Memory B cell (primary cell): ENCODE data around the gene CGREF1.
A peak's percentile ranks its signal among the peaks of the same experiment; 100 is the strongest.

ENCODE experiments used
- ATAC-seq: fragments of 150-1000 bp; cut with Tn5 transposase; 2 replicates; pipeline ENCODE4 v1.10.0; 2021; ENCODE audit warnings: low read depth, mild to moderate bottlenecking, moderate library complexity
- DNase-seq, 2 donors: peaks; one replicate each; pipeline ENCODE4 v3.0.0; 2022; ENCODE audit warnings: low spot score in 2 of 2
- H3K27ac Mint-ChIP-seq: one replicate; pipeline ENCODE4 v1.8.0; 2022; ENCODE audit warnings: mild to moderate bottlenecking, moderate library complexity, mixed read lengths
- H3K27me3 Mint-ChIP-seq: one replicate; pipeline ENCODE4 v1.8.0; 2022; ENCODE audit warnings: mixed read lengths
- H3K36me3 Mint-ChIP-seq: one replicate; pipeline ENCODE4 v1.8.0; 2022; ENCODE audit warnings: mild to moderate bottlenecking, mixed read lengths
- H3K4me1 Mint-ChIP-seq: one replicate; pipeline ENCODE4 v1.8.0; 2022; ENCODE audit warnings: mixed read lengths
- H3K4me3 Mint-ChIP-seq: one replicate; pipeline ENCODE4 v1.8.0; 2022; ENCODE audit warnings: mild to moderate bottlenecking, moderate library complexity, mixed read lengths
- H3K9me3 Mint-ChIP-seq: one replicate; pipeline ENCODE4 v1.8.0; 2022; ENCODE audit warnings: mixed read lengths

Gene CGREF1

DNA sequence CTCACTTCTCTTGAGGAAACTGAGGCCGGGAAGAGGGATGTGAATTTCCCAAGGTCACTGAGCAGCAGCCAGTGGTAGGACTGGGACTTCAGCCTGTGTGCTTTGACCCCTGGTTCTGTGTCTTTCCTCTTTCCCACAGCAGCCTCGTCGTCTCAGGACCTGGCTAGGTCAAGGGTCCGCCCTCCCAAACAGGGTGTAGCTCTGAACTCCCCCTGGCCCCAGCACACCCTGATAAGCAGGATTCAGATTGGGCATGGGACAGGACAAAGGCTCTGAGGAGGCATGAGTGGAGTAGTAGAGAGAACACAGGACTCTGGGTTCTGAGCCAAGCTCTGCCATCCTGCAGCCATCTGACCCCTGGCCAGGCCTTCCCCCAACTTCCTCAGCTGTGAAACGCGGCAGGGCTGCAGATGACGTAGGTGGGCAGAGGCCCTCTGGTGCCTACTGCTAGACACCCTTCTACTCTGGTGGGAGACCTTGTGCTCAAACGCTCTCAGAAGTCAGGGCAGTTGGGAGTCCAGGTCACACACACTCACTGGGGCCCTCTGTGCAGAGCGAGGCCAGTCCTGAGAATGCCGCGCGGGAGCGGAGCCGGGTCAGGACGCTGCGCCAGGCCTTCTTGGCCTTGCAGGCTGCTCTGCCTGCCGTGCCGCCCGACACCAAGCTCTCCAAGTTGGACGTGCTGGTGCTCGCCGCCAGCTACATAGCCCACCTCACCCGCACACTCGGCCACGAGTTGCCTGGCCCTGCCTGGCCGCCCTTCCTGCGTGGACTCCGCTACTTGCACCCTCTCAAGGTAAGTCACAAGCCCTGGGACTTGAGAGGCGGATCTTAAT lies 30.9 kb upstream of the CGREF1 start:
- ATAC-seq, result no peak
- Mint-ChIP-seq H3K27me3 (peaks cover 13% of the 10 kb centered on the region), H3K9me3 (no peaks in the 10 kb centered on the region), H3K4me3 (no peak overlapping the region), H3K36me3 (peaks cover 2% of the 10 kb centered on the region), H3K27ac (no peak overlapping the region), H3K4me1 (peaks cover 2% of the 10 kb centered on the region)
- no peak for DNase-seq

DNA sequence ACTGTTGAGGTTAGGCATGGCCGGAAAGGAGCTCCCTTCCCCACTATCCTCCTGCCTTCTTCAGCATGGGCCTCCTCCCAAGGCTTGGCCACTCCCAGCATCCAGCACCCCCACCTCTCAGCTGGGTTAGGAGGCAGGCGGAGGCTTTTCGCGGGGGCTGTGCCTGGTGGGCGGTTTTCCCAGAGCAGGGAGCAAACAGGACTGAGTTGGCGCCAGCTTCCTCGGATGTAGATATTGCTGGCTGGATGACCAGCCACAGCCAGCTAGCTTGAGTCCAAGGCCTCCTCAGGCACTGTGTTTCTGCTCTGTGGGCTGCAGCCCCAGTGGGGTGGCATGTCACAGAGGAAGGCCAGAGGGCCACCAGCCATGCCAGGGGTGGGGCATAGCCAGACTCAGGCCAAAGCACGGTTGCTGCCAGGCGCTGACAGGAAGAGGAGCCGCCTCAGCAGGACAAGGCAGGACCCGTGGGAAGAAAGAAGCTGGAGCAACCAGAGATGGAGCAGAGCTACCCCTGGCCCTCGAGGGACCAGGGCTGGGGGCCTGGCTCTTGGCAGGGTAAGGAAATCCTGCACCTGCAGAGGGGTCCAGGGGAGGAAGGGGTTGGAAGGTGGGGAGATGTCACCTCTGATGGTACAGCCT lies 30.0 kb upstream of the CGREF1 start, which contains the start of gene TCF23:
Gene TCF23, plus strand, starts transcription at position 204 of the 639 bp plus-strand sequence. Its CDS starts 130 bp downstream, at position 334.
- no peaks in the 10 kb centered on the region for H3K9me3 Mint-ChIP-seq
- no peak within 1 kb of the TSS for H3K4me3 Mint-ChIP-seq
- H3K27me3 Mint-ChIP-seq, result peaks cover 10% of the 10 kb centered on the region
- no peak within 1 kb of the TSS for H3K27ac Mint-ChIP-seq
- ATAC-seq (no peak), DNase-seq (no peak)
- peaks cover 2% of the 10 kb centered on the region for H3K4me1 Mint-ChIP-seq
- peaks cover 2% of the 10 kb centered on the region for H3K36me3 Mint-ChIP-seq

DNA sequence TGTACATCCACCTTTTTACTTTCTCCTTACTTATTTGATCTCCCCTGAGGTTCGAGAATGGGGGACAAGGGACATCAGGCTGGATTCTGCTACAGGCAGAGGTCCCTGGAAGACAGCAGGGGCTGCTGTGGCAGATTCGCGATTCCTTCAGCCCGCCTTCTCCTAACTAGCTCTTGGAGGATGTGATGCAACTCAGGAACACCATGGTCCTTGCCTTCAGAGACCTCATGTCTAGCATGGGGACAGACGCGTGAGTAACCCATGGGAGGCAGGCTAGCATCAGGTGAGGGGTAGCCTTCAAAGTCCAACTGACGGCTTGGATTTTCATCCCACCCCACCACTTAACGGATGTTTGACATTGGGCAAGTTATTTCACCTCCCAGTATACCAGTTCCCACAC lies 29.0 kb upstream of the CGREF1 start:
- Mint-ChIP-seq H3K27me3 (peaks cover 11% of the 10 kb centered on the region), H3K27ac (no peak overlapping the region), H3K36me3 (peaks cover 2% of the 10 kb centered on the region), H3K9me3 (no peaks in the 10 kb centered on the region), H3K4me3 (no peak overlapping the region), H3K4me1 (peaks cover 2% of the 10 kb centered on the region)
- DNase-seq (no peak), ATAC-seq (no peak)

DNA sequence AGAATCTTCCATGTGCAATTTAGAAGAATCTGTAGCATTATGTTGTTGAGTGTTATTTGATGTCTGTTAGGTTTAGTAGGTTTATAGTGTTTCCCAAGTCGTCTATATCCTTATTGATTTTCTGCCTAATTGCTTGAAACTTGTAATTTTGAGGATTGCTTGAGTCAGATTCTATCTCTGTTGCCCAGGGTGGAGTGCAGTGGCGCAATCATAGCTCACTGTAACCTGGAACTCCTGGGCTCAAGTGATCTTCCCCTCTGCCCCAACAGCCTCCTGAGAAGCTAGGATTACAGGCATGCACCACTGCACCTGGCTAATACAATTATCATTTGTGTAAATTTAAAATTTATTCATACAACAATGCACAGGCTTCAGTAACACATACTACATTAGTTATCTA lies 26.8 kb upstream of the CGREF1 start:
- Mint-ChIP-seq H3K4me3 (no peak overlapping the region), H3K9me3 (no peaks in the 10 kb centered on the region), H3K27me3 (peaks cover 11% of the 10 kb centered on the region), H3K36me3 (peaks cover 2% of the 10 kb centered on the region), H3K4me1 (peaks cover 2% of the 10 kb centered on the region), H3K27ac (no peak overlapping the region)
- DNase-seq (no peak), ATAC-seq (no peak)

DNA sequence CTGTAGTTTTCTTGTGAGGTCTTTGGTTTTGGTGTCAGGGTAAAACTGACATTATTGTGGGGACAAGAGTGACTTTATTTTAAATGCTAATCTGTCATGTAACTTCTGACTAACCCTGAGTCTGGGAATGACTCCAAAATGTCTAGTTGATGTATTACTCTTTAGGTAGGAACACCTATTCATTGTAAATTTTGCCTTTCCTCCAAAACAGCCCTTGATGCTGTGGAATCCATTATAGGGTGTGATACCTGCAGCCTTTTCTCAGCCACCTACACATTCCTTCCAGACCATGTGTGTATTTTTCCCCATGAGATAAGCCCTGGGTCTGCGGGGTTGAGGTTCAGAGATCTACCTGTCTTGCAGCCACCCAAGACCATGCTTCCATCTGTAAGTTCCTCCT lies 24.4 kb upstream of the CGREF1 start:
- no peak overlapping the region for H3K27ac Mint-ChIP-seq
- ATAC-seq (no peak), DNase-seq (no peak)
- no peaks in the 10 kb centered on the region for H3K9me3 Mint-ChIP-seq
- H3K27me3 Mint-ChIP-seq, result peaks cover 9% of the 10 kb centered on the region
- peaks cover 2% of the 10 kb centered on the region for H3K36me3 Mint-ChIP-seq
- peaks cover 2% of the 10 kb centered on the region for H3K4me1 Mint-ChIP-seq
- no peak overlapping the region for H3K4me3 Mint-ChIP-seq

DNA sequence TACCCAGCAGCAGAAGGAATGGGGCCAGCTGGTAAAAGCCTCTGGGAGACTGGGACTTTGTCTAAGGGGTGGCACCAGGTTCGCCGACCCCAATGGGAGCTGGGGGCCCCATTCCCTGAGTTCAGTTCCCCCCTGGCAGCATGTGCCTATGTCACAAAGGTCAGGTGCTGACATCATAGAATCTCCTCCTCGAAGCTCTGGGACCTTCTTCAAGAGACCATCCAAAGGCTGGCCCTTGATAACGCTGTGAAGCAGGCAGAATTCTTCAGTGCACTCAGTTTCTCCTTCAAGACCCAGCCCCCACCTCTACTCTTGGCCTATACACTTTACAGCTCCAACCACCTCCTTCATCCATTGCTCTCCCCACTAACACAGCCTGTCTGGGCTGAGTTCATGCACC lies 20.4 kb upstream of the CGREF1 start, which contains the start of gene PRR30:
Gene PRR30, minus strand, starts transcription at position 101 of the 400 bp plus-strand sequence. CDS start 1,081 bp downstream, outside the sequence.
- no peaks in the 10 kb centered on the region for H3K4me1 Mint-ChIP-seq
- no peaks in the 10 kb centered on the region for H3K36me3 Mint-ChIP-seq
- H3K27ac Mint-ChIP-seq, result no peak within 1 kb of the TSS
- peaks cover 1% of the 10 kb centered on the region for H3K27me3 Mint-ChIP-seq
- ATAC-seq (no peak), DNase-seq (no peak)
- no peak within 1 kb of the TSS for H3K4me3 Mint-ChIP-seq
- H3K9me3 Mint-ChIP-seq, result no peaks in the 10 kb centered on the region

DNA sequence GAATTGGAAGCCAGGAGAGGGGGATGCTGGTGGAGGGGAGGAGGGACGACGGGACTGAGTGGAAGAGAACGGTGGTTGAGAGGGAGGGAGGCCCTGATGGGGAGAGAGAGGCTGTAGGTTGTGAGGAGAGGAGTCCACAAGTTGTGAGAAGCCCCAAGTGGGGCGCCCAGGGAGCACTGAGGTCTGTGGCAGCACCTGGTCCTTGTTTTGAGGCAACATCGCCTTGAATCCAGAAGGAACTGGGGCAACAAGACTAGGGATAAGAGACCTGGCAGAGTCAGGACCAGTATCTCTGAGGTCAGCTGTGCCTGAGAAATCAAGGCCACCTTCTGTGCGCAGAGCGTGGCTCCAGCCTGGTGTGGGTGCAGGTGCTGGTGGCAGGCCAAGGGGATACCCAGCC lies 19.2 kb upstream of the CGREF1 start:
- Mint-ChIP-seq H3K4me3 (no peak overlapping the region), H3K36me3 (peaks cover under 1% of the 10 kb centered on the region), H3K27ac (no peak overlapping the region), H3K4me1 (peaks cover 7% of the 10 kb centered on the region), H3K27me3 (no peaks in the 10 kb centered on the region), H3K9me3 (no peaks in the 10 kb centered on the region)
- ATAC-seq (no peak), DNase-seq (no peak)

DNA sequence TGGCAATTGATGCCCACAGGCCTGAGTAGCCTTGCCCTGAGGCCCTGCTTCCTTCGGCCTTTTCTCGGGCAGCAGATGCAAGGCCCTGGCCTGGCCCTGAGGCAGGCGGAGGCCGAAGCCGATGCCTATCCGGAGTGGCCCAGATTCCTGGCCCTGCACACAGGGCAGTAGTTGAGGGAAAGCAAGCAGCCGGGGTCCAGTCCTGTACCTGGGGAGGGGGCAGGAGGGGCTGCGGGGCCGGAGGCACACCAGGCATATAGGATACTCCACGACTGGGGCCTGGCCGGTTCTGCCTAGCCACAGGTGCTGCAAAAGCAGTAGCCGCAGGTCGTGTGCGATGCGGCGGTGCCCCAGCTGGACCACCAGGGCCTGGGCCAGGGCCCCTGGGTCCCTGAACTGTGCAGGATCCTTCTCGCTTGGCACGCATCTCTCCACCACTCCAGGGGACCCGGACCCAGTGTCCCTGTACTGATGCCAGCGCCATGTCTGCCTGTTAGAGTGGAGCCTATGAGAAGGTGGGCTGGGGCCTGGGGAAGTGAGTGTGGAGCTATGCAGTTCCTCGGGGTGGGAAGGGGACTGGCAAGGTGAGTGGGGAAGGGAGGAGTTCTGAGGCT lies 18.5 kb upstream of the CGREF1 start:
- H3K27ac Mint-ChIP-seq, result no peak overlapping the region
- H3K36me3 Mint-ChIP-seq, result peaks cover 5% of the 10 kb centered on the region
- ATAC-seq (no peak), DNase-seq (no peak)
- peaks cover 12% of the 10 kb centered on the region for H3K4me1 Mint-ChIP-seq
- H3K9me3 Mint-ChIP-seq, result no peaks in the 10 kb centered on the region
- H3K27me3 Mint-ChIP-seq, result no peaks in the 10 kb centered on the region
- H3K4me3 Mint-ChIP-seq, result no peak overlapping the region

DNA sequence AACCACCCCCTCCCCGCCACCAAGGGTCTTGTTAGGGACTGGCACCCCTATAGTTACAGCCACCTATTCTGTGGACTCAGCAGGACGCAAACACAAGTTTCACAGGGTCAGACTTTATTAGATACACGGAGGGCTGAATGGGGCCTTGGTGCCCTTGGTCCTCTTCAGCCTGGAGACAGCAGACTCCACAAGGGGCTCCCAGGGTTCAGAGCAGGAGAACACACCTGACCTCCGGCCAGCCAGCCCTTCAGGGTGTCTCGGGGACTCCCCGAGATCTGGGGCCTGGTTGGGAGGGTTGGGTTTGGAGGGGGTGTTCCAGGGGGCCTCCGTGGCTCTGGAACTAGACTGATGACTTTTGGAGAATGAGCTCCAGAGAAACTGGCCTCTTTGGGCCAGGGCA lies 17.8 kb upstream of the CGREF1 start:
- Mint-ChIP-seq H3K4me3 (no peak overlapping the region), H3K4me1 (peaks cover 12% of the 10 kb centered on the region), H3K9me3 (no peaks in the 10 kb centered on the region), H3K27ac (no peak overlapping the region), H3K36me3 (peaks cover 5% of the 10 kb centered on the region), H3K27me3 (no peaks in the 10 kb centered on the region)
- no peak for DNase-seq
- ATAC-seq, result no peak

DNA sequence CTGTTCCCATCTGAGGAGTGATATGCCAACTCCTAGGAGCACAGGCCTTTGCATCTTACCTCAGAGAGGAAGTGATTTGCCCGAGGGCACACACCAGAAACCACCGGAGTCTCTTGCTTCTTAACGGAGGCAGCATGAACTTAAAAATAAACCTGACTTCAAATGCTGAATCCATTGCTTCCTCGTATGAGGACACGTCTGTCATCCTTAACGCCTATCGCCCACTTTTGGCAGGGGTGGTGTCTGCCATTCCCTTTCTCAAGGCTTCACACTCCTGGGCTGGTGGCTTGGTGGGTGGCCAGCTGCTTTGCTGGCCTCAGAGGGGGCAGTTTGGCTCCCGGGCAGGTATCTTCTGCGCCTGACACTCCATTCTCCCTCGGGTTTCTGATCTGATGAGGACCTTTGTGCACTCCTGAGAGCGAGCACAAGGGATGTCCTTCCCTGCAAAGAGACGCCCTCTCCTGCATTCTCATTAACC lies 16.6 kb upstream of the CGREF1 start:
- peak overlapping the region; percentile 94 for H3K4me3 Mint-ChIP-seq
- no peak for DNase-seq

DNA sequence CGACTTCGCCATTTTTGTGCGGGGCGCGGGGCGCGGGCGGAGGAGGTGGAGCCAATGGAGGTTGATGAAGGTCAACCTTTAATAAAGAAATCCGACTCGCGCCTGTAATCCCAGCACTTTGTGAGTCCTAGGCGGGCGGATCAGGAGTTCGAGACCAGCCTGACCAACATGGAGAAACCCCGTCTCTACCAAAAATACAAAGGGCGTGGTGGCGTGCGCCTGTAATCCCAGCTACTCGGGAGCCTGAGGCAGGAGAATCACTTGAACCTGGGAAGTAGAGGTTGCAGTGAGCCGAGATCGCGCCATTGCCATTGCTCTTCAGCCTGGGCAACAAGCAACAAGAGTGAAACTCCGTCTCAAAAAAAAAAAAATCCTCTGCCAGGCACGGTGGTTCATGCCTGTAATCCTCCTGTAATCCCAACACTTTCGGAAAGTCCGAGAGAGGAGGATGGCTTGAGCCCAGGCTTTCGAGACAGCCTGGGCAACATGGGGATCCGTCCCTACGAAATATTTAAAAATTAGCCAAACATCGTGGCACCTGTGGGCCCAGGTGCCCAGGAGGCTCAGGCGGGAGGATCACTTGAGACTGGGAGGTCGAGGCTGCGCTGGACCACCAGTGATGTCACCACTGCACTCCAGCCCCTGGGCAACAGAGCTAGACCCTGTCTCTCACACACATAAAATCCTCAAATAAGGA lies 16.0 kb upstream of the CGREF1 start:
- Mint-ChIP-seq H3K27ac (peak overlapping the region; percentile 94), H3K36me3 (peaks cover 10% of the 10 kb centered on the region), H3K4me3 (peak overlapping the region; percentile 94), H3K4me1 (peaks cover 14% of the 10 kb centered on the region), H3K9me3 (no peaks in the 10 kb centered on the region), H3K27me3 (no peaks in the 10 kb centered on the region)
- DNase-seq (no peak), ATAC-seq (no peak)

More for the DNA sequence above, 16.6 kb upstream of the CGREF1 start:
- Mint-ChIP-seq H3K4me1 (peaks cover 12% of the 10 kb centered on the region), H3K9me3 (no peaks in the 10 kb centered on the region), H3K27ac (peak overlapping the region; percentile 17), H3K36me3 (peaks cover 7% of the 10 kb centered on the region), H3K27me3 (no peaks in the 10 kb centered on the region)
- no peak for ATAC-seq

DNA sequence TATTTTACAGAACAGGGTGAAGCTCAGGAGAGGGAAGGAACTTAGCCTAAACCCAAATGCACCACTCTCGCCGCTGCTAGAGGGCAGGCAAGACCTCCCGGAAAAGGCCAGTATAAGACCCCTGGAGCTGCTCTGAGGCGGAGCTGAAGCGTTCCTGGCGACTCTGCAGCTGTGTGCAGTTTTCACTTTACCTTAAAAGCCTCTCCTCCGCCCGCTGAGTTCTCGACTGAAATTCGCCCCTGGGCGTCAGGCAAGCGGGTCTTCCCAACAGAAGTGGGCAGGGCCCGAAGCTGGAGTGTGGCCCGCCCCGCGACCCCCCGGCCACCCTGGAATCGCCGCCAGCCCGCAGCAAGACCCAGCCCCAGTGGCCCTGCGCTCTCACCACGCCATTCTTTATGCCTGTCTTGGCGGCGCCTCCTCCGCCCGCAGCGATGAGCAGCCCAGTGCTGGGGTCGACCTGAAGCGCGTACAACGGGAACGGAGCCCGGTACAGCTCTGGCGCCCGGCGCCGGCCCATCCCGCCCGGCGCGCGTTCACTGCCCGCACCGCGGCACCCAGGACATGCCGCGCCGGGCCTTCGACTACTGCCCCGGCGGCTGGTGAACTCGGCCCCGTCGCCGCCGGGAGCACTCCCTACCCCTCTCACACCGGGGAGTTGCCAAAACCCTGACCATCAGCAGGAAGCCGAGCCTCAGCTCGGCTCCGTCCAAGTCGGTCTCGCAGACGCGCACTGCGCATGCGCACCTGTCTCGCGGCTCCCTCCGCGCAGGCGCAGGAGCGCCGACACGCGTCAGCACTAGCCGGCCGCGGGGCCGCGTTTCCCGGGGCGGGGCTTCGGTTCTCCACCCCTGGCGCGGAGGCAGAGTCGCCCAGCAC lies 15.2 kb upstream of the CGREF1 start, which contains the start of gene PREB:
Gene PREB, minus strand, starts transcription at position 732 of the 876 bp plus-strand sequence. Its CDS starts 215 bp downstream, at position 517.
- Mint-ChIP-seq H3K9me3 (no peaks in the 10 kb centered on the region), H3K36me3 (peaks cover 10% of the 10 kb centered on the region), H3K4me3 (peak within 1 kb of the TSS; percentile 94), H3K27ac (peak within 1 kb of the TSS; percentile 94), H3K27me3 (no peaks in the 10 kb centered on the region), H3K4me1 (peaks cover 17% of the 10 kb centered on the region)
- peak; percentile 97 for ATAC-seq
- DNase-seq, result peak; percentile 98 to 99
